Measurements from ENCODE around the gene SLCO3A1.

The SLCO3A1 gene

GRCh38 chr15:91985297-91985696 lies 131.8 kb downstream of the SLCO3A1 start (continued):
- no peak for TF ChIP-seq ZNF175 (tag by site-specific recombination; IDR thresholded peaks at IDR 0.05)
- TF ChIP-seq SCRT1 (tag by site-specific recombination; IDR thresholded peaks at IDR 0.05; ENCODE audit: borderline replicate concordance): no peak
- no peak for TF ChIP-seq SP7 (tag by site-specific recombination; IDR thresholded peaks at IDR 0.05)
- no peak for TF ChIP-seq ZNF473 (tag by site-specific recombination; IDR thresholded peaks at IDR 0.05)
- no peak for TF ChIP-seq KLF17 (tag by site-specific recombination; IDR thresholded peaks at IDR 0.05)
- TF ChIP-seq ZBTB49 (tag by site-specific recombination; IDR thresholded peaks at IDR 0.05; ENCODE audit: low read depth): no peak

- H3K4me3 ChIP-seq (ENCODE audit: low read depth, low read length): no peak overlapping the region
- TF ChIP-seq ZNF394 (tag by site-specific recombination; IDR thresholded peaks at IDR 0.05; ENCODE audit: borderline replicate concordance): no peak
- no peak for TF ChIP-seq ZNF449 (tag by site-specific recombination; IDR thresholded peaks at IDR 0.05)
- TF ChIP-seq ZNF362 (tag by site-specific recombination; IDR thresholded peaks at IDR 0.05): no peak
- TF ChIP-seq ZNF521 (tag by site-specific recombination; IDR thresholded peaks at IDR 0.05): no peak
- no peak for TF ChIP-seq PRDM1 (tag by site-specific recombination; IDR thresholded peaks at IDR 0.05)
- TF ChIP-seq ZNF10 (tag by site-specific recombination; IDR thresholded peaks at IDR 0.05): no peak
- TF ChIP-seq ZNF266 (tag by site-specific recombination; IDR thresholded peaks at IDR 0.05; ENCODE audit: low read depth): no peak
- no peak for TF ChIP-seq REST (tag by site-specific recombination; IDR thresholded peaks at IDR 0.05)
- TF ChIP-seq ZNF114 (tag by site-specific recombination; IDR thresholded peaks at IDR 0.05): no peak
- no peak for TF ChIP-seq ZNF23 (tag by site-specific recombination; IDR thresholded peaks at IDR 0.05; ENCODE audit: borderline replicate concordance)
- TF ChIP-seq SCRT2 (tag by site-specific recombination; IDR thresholded peaks at IDR 0.05): no peak
- TF ChIP-seq FEZF1 (tag by site-specific recombination; IDR thresholded peaks at IDR 0.05): no peak
- no peak for TF ChIP-seq RBAK (tag by site-specific recombination; IDR thresholded peaks at IDR 0.05)
- TF ChIP-seq SALL2 (tag by site-specific recombination; IDR thresholded peaks at IDR 0.05; ENCODE audit: borderline replicate concordance): no peak
- no peak for TF ChIP-seq PRDM4 (tag by site-specific recombination; IDR thresholded peaks at IDR 0.05)
- TF ChIP-seq ZNF645 (tag by site-specific recombination; IDR thresholded peaks at IDR 0.05): no peak
- TF ChIP-seq ZNF629 (tag by site-specific recombination; IDR thresholded peaks at IDR 0.05): no peak
- TF ChIP-seq HOXA7 (CRISPR knock-in tag; IDR thresholded peaks at IDR 0.05; ENCODE audit: borderline replicate concordance): no peak
- TF ChIP-seq ZNF473 (tag by site-specific recombination; IDR thresholded peaks at IDR 0.05): no peak
- CTCF ChIA-PET: interaction anchor here (0.7 kb wide), 1 partner anchor 778 kb away, joined by 3 read pairs; no protein-coding TSS in a partner anchor
- POLR2A ChIA-PET: no interaction called here
- H3K27ac ChIP-seq (ENCODE audit: extremely low read depth, low read depth, low read length): no peak overlapping the region
- H3K36me3 ChIP-seq (ENCODE audit: control insufficient read depth in 2 of 2, insufficient read depth in 1 of 2, low read length in 2 of 2): no peaks in the 10 kb centered on the region
- H3K9me3 ChIP-seq (ENCODE audit: control insufficient read depth, insufficient read depth, low read depth, low read length): no peaks in the 10 kb centered on the region
- no peaks in the 10 kb centered on the region for H3K4me1 ChIP-seq (ENCODE audit: control insufficient read depth, insufficient read depth, low read length)
Observed at GRCh38 chr15:91988071-91988470, 134.6 kb downstream of the SLCO3A1 start.
